DMS 273 (cell line): ENCODE measurements around the gene LCOR.

Experiments used
- DNase-seq: peaks from one replicate; lab custom pipeline; 2025; ENCODE audit not compliant: unreplicated experiment; lab: John Stamatoyannopoulos, UW

LCOR gene

GRCh38 chr10:96889415-96890171, 57.5 kb downstream of the LCOR start:
- no peak for DNase-seq

- no peak for DNase-seq
These were observed 58.0 kb downstream of the LCOR start for GRCh38 chr10:96890172-96890513.

GRCh38 chr10:96890580-96890979, 58.5 kb downstream of the LCOR start:
- no peak for DNase-seq

- DNase-seq = no peak
These were observed 59.7 kb downstream of the LCOR start for GRCh38 chr10:96891840-96892239.

- DNase-seq = no peak
These were observed 63.7 kb downstream of the LCOR start for GRCh38 chr10:96895662-96896424.

GRCh38 chr10:96896884-96897589, 64.9 kb downstream of the LCOR start:
- no peak for DNase-seq

GRCh38 chr10:96902117-96902516, 70.0 kb downstream of the LCOR start:
- DNase-seq = no peak

- DNase-seq = no peak
These were observed 70.7 kb downstream of the LCOR start for GRCh38 chr10:96902731-96903358.

GRCh38 chr10:96904648-96905047, 72.5 kb downstream of the LCOR start:
- DNase-seq = no peak

GRCh38 chr10:96906864-96907263, 74.8 kb downstream of the LCOR start:
- DNase-seq = no peak

GRCh38 chr10:96910488-96911395, 78.6 kb downstream of the LCOR start:
- DNase-seq = peak; percentile 48

- no peak for DNase-seq
These were observed 80.3 kb downstream of the LCOR start for GRCh38 chr10:96912405-96912804.

- no peak for DNase-seq
These were observed 81.8 kb downstream of the LCOR start for GRCh38 chr10:96913906-96914305.

- DNase-seq = peak; percentile 18
These were observed 85.5 kb downstream of the LCOR start for GRCh38 chr10:96917628-96918027.

- no peak for DNase-seq
These were observed 86.3 kb downstream of the LCOR start for GRCh38 chr10:96918214-96919002.

GRCh38 chr10:96919785-96920430, 87.8 kb downstream of the LCOR start:
- DNase-seq = no peak

GRCh38 chr10:96921655-96922054, 89.6 kb downstream of the LCOR start:
- DNase-seq = no peak

- DNase-seq = no peak
These were observed 91.2 kb downstream of the LCOR start for GRCh38 chr10:96922978-96923948.
